HPDE6-E6E7 (cell line): Measurements from ENCODE around the gene SLC5A10.
"Not testable (repeated sequence)": the region's sequence is repeated elsewhere in the genome, so short reads cannot be mapped to it uniquely, and the experiment has no call there.

Source experiments
- DNase-seq: peaks from one replicate; pipeline ENCODE4 v3.0.0; 2011; ENCODE audit warnings: missing footprints; ENCODE audit errors: extremely low spot score

The SLC5A10 gene

GRCh38 chr17:19040350-19040749, 88.4 kb downstream of the SLC5A10 start:
- DNase-seq: not testable (repeated sequence)

- not testable (repeated sequence) for DNase-seq
Measured at GRCh38 chr17:19041871-19042270, 89.9 kb downstream of the SLC5A10 start.

- DNase-seq: not testable (repeated sequence)
Measured at GRCh38 chr17:19042369-19042768, 90.4 kb downstream of the SLC5A10 start.

GRCh38 chr17:19043032-19043431, 91.1 kb downstream of the SLC5A10 start:
- DNase-seq: not testable (repeated sequence)

GRCh38 chr17:19044643-19045042, 92.7 kb downstream of the SLC5A10 start:
- DNase-seq: not testable (repeated sequence)

- not testable (repeated sequence) for DNase-seq
Measured at GRCh38 chr17:19046782-19047375, 94.9 kb downstream of the SLC5A10 start, which contains the start of gene GRAP. Gene GRAP, minus strand, starts transcription at chr17:19046957. Its CDS starts 31 bp downstream, at chr17:19046926.

GRCh38 chr17:19047510-19047909, 95.5 kb downstream of the SLC5A10 start:
- not testable (repeated sequence) for DNase-seq

GRCh38 chr17:19048826-19049225, 96.9 kb downstream of the SLC5A10 start:
- not testable (repeated sequence) for DNase-seq

- DNase-seq: not testable (repeated sequence)
Measured at GRCh38 chr17:19055447-19055846, 103.5 kb downstream of the SLC5A10 start.

GRCh38 chr17:19062009-19062717, 110.2 kb downstream of the SLC5A10 start:
- DNase-seq: not testable (repeated sequence)

- not testable (repeated sequence) for DNase-seq
Measured at GRCh38 chr17:19062718-19063325, 110.9 kb downstream of the SLC5A10 start.

GRCh38 chr17:19063326-19063956, 111.5 kb downstream of the SLC5A10 start:
- DNase-seq: not testable (repeated sequence)

GRCh38 chr17:19064378-19064777, 112.4 kb downstream of the SLC5A10 start:
- not testable (repeated sequence) for DNase-seq

- not testable (repeated sequence) for DNase-seq
Measured at GRCh38 chr17:19070318-19071168, 118.6 kb downstream of the SLC5A10 start.
